T-cell (primary cell): Measurements from ENCODE around the gene NYNRIN. TPM values are rescaled to one million over a fixed set of nuclear protein-coding genes. Genes with fewer than 3 reads are reported as not detected.
"Not testable (repeated sequence)": the region's sequence is repeated elsewhere in the genome, so short reads cannot be mapped to it uniquely, and the experiment has no call there.

Experiments used
- ATAC-seq, 4 experiments: fragments of 200-7000 bp in 3 of 4; fragments of 150-1000 bp in 1 of 4; cut with Tn5 transposase; replicated peaks in 1 of 4; 1 replicate in 3 of 4; 2 replicates in 1 of 4; pipeline ENCODE4 v1.10.0; 2021; ENCODE audit warnings: moderate library complexity in 3 of 4, mild to moderate bottlenecking in 2 of 4, moderate number of reproducible peaks in 1 of 4
- CTCF ChIA-PET, 2 donors: fragments of 300-600 bp; sonication (Branson Sonifier 250); formaldehyde crosslinking; loops; one replicate each; lab custom pipeline; 2022; ENCODE audit warnings: antibody characterized with exemption in 2 of 2; lab: Charles Lee
- POLR2A ChIA-PET, 2 donors: fragments of 300-600 bp; sonication (Branson Sonifier 250); formaldehyde crosslinking; loops; one replicate each; lab custom pipeline; 2022; ENCODE audit warnings: antibody characterized with exemption in 2 of 2; lab: Charles Lee
- DNase-seq, 35 experiments: peaks; one replicate each; pipeline versions ENCODE4 v3.0.0 to v3.0.0-alpha.2; 2013 to 2023
- H3K27ac ChIP-seq: one replicate; pipeline ENCODE4 v1.5.1; 2013; ENCODE audit warnings: low read length
- H3K27me3 ChIP-seq, 2 experiments: replicated peaks in 1 of 2; 1 replicate in 1 of 2; 2 replicates in 1 of 2; pipeline versions ENCODE4 v1.6.1 to v1.7.0; 2013; ENCODE audit warnings: low read length in 1 of 2, mixed read lengths in 1 of 2; ENCODE audit not compliant: control insufficient read depth in 2 of 2, insufficient read depth in 2 of 2; ENCODE audit errors: extremely low read depth in 1 of 2
- H3K36me3 ChIP-seq, 2 donors: 1 replicate in 1 of 2; 2 replicates in 1 of 2; pipeline versions ENCODE4 v1.6.1 to v1.7.0; 2013; ENCODE audit warnings: low read length in 1 of 2; ENCODE audit not compliant: control insufficient read depth in 2 of 2, insufficient read depth in 1 of 2; ENCODE audit errors: extremely low read depth in 1 of 2
- H3K4me1 ChIP-seq, 2 experiments: 1 replicate in 1 of 2; 2 replicates in 1 of 2; pipeline versions ENCODE4 v1.6.1 to v1.7.0; 2013; ENCODE audit warnings: low read length in 2 of 2, mixed read lengths in 1 of 2; ENCODE audit not compliant: insufficient read depth in 2 of 2, control insufficient read depth in 1 of 2; ENCODE audit errors: extremely low read depth in 1 of 2
- H3K4me3 ChIP-seq, 2 donors: 1 replicate in 1 of 2; 2 replicates in 1 of 2; pipeline versions ENCODE4 v1.5.1 to v1.7.0; 2013; ENCODE audit warnings: mild to moderate bottlenecking in 2 of 2, low read length in 1 of 2, moderate library complexity in 1 of 2; ENCODE audit not compliant: control insufficient read depth in 1 of 2; ENCODE audit errors: extremely low read depth in 1 of 2
- H3K9me3 ChIP-seq: 2 replicates; pipeline ENCODE4 v1.7.0; 2013
- H3K27ac Mint-ChIP-seq, 2 donors: one replicate each; pipeline ENCODE4 v1.8.0; 2020 to 2021; ENCODE audit warnings: mild to moderate bottlenecking in 2 of 2, mixed read lengths in 2 of 2
- H3K27me3 Mint-ChIP-seq, 2 donors: one replicate each; pipeline ENCODE4 v1.8.0; 2021 to 2022; ENCODE audit warnings: mixed read lengths in 2 of 2
- H3K36me3 Mint-ChIP-seq: one replicate; pipeline ENCODE4 v1.8.0; 2021; ENCODE audit warnings: mixed read lengths
- H3K4me1 Mint-ChIP-seq, 3 donors: one replicate each; pipeline ENCODE4 v1.8.0; 2020 to 2022; ENCODE audit warnings: mixed read lengths in 3 of 3, mild to moderate bottlenecking in 1 of 3
- H3K4me3 Mint-ChIP-seq, 3 donors: one replicate each; pipeline ENCODE4 v1.8.0; 2020 to 2022; ENCODE audit warnings: mild to moderate bottlenecking in 3 of 3, mixed read lengths in 3 of 3, moderate library complexity in 3 of 3
- H3K9me3 Mint-ChIP-seq, 3 donors: one replicate each; pipeline ENCODE4 v1.8.0; 2020 to 2022; ENCODE audit warnings: mixed read lengths in 3 of 3
- WGBS: methylation state at CpG from one replicate; pipeline ENCODE4 v1.1.5; 2013; ENCODE audit warnings: missing lambda C conversion rate; ENCODE audit not compliant: insufficient coverage; 5-methylcytosine and 5-hydroxymethylcytosine counted together
- total RNA-seq, 35 experiments: library from RNA in 6 of 35; stranded (reverse) in 6 of 35; fragments of 120-200 nt in 1 of 35; gene quantifications; one replicate each; pipeline versions ENCODE4 v1.2.1 to v1.2.4 and lab custom pipeline; 2013 to 2026

NYNRIN gene
- total RNA-seq (under 1 TPM; 0.28 to 0.95 (median 0.61) TPM), total RNA-seq (lab: John Stamatoyannopoulos, UW) (0 to 1.3 (median 0.66) reads per million in 29 experiments)
- 0.18 TPM for total RNA-seq (2013)

GRCh38 chr14:24398653-24399446 lies at the start of gene NYNRIN:
Gene NYNRIN (plus strand): TSS chr14:24399003. CDS start chr14:24399247, 244 bp downstream.
- H3K27ac Mint-ChIP-seq = no peak within 1 kb of the TSS
- H3K4me3 Mint-ChIP-seq = peak within 1 kb of the TSS; percentile 58 to 79 (median 64)
- H3K27me3 ChIP-seq = peaks cover 0 to 22% of the 10 kb centered on the region in 2 experiments
- peaks cover 5 to 15% of the 10 kb centered on the region in 2 experiments for H3K4me1 ChIP-seq
- ATAC-seq = peak; percentile 84 to 92 (median 89)
- peaks cover 6 to 15% of the 10 kb centered on the region in 2 donors for H3K27me3 Mint-ChIP-seq
- CTCF ChIA-PET = interaction anchor here (0.6 to 1.2 kb wide), 6 partner anchors 32 to 243 kb away, joined by 3 to 8 read pairs (median 5); no protein-coding TSS in a partner anchor
- peak within 1 kb of the TSS; percentile 47 to 64 for H3K4me3 ChIP-seq
- no peaks in the 10 kb centered on the region for H3K9me3 ChIP-seq
- no peaks in the 10 kb centered on the region for H3K36me3 Mint-ChIP-seq
- peaks cover 6 to 10% (median 7%) of the 10 kb centered on the region in 3 donors for H3K4me1 Mint-ChIP-seq
- no peaks in the 10 kb centered on the region for H3K9me3 Mint-ChIP-seq
- no peaks in the 10 kb centered on the region for H3K36me3 ChIP-seq
- WGBS = 4% methylated on average over 39 of the region's 57 CpGs
- H3K27ac ChIP-seq = no peak within 1 kb of the TSS
- POLR2A ChIA-PET = interaction anchor here (0.5 to 0.7 kb wide), 2 partner anchors 204 to 227 kb away, joined by 4 to 6 read pairs; partner anchors contain the start of gene TM9SF1 (in 1 of the 2)
- peak in 30 of 35 experiments; percentile 4 to 45 (median 21) for DNase-seq

DNA sequence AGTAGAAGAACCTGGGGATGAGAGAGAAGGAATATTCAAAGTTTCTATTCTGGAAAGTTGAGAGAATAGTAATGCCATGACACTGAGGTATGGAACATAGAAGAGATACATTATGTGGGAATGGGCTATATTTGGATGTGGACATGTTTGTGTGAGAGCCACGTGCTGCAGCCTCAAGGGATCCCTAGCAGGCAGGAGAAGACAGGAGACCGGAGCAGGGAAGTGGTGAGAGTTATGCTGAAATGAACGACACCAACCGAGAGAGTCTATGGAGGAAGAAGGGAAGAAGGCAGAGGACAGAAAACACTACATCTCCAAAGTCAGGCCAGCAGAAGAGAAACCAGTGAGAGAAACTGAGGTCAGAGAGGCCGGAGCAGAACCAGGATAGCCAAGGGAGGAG lies 49.1 kb upstream of the NYNRIN start:
- H3K4me3 Mint-ChIP-seq = no peak overlapping the region
- peaks cover 54 to 73% of the 10 kb centered on the region in 2 donors for H3K27me3 Mint-ChIP-seq
- DNase-seq (no peak), ATAC-seq (no peak)
- Histone ChIP-seq H3K9me3 (no peaks in the 10 kb centered on the region), H3K36me3 (no peaks in the 10 kb centered on the region), H3K27me3 (peaks cover 0 to 42% of the 10 kb centered on the region in 2 experiments), H3K27ac (no peak overlapping the region), H3K4me3 (no peak overlapping the region), H3K4me1 (no peaks in the 10 kb centered on the region)
- no peaks in the 10 kb centered on the region for H3K9me3 Mint-ChIP-seq
- no peaks in the 10 kb centered on the region for H3K36me3 Mint-ChIP-seq
- WGBS = 41% methylated on average over 2 of the region's 5 CpGs
- H3K4me1 Mint-ChIP-seq = peaks cover 0 to 9% (median 0%) of the 10 kb centered on the region in 3 donors
- CTCF ChIA-PET = no interaction called here
- H3K27ac Mint-ChIP-seq = no peak overlapping the region
- POLR2A ChIA-PET = no interaction called here

GRCh38 chr14:24351517-24351916 lies 47.3 kb upstream of the NYNRIN start:
- 42% methylated on average over 3 of the region's 4 CpGs for WGBS
- Histone ChIP-seq H3K27ac (no peak overlapping the region), H3K9me3 (no peaks in the 10 kb centered on the region), H3K4me3 (no peak overlapping the region), H3K4me1 (no peaks in the 10 kb centered on the region), H3K27me3 (peaks cover 0 to 36% of the 10 kb centered on the region in 2 experiments), H3K36me3 (no peaks in the 10 kb centered on the region)
- Mint-ChIP-seq H3K4me1 (peaks cover 0 to 9% (median 0%) of the 10 kb centered on the region in 3 donors), H3K27ac (no peak overlapping the region), H3K36me3 (no peaks in the 10 kb centered on the region), H3K27me3 (peaks cover 49 to 63% of the 10 kb centered on the region in 2 donors), H3K4me3 (no peak overlapping the region), H3K9me3 (no peaks in the 10 kb centered on the region)
- POLR2A ChIA-PET = interaction anchor here in 1 of 2 donors (0.7 kb wide), 1 partner anchor 107 kb away, joined by 4 read pairs; no protein-coding TSS in a partner anchor
- ATAC-seq = no peak
- CTCF ChIA-PET = interaction anchor here in 1 of 2 donors (0.6 kb wide), 1 partner anchor 47 kb away, joined by 6 read pairs; the partner anchor contains the start of gene NYNRIN
- DNase-seq = no peak

DNA sequence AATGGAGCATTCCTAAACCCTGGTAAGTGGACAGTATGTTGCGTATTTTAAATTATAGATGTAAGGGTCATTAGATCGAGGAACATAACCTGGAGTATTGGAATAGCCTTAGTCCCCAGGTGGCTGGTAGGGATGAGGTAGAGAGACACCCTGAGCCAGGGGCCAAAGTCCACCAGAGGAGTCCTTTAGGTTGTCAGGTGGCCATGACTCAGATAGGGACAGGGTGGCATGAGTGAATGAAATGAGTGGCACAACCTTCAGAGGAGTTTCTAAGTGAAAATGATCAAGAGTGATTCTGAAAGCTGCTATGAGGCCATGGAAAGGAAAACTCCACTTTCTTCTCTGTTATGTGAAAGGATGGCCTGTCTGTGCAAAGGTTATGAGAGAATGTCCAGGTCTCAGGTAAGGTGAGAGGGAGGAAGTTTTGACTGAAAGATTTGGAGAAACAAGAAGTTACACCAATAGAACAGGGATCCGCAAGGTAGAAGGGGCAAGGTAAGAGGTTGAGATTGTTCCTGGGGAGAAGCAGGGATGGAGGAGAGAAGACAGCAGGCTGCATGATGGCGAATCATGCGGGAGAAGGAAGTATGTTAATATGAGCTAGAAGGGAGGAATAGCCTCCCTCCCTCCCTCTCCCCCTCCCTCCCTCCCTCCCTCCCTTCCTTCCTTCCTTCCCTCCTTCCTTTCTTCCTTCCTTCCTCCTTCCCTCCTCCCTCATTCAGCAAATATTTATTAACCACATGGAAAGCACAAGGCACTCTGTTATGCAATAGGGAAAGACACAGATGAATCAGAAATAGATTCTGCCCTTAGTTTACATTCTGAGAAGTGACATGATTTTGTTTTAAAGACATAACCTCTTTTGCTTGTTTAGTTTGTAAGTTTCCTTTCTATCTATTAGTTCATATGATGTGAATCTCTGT lies 45.0 kb upstream of the NYNRIN start:
- Mint-ChIP-seq H3K9me3 (no peaks in the 10 kb centered on the region), H3K36me3 (no peaks in the 10 kb centered on the region), H3K27me3 (peaks cover 44 to 51% of the 10 kb centered on the region in 2 donors), H3K4me1 (peaks cover 0 to 9% (median 0%) of the 10 kb centered on the region in 3 donors), H3K4me3 (no peak overlapping the region), H3K27ac (no peak overlapping the region)
- Histone ChIP-seq H3K4me3 (no peak overlapping the region), H3K36me3 (no peaks in the 10 kb centered on the region), H3K27ac (no peak overlapping the region), H3K27me3 (peaks cover 0 to 27% of the 10 kb centered on the region in 2 experiments), H3K9me3 (no peaks in the 10 kb centered on the region), H3K4me1 (no peaks in the 10 kb centered on the region)
- 33% methylated on average over 3 of the region's 5 CpGs for WGBS
- POLR2A ChIA-PET = no interaction called here
- no peak for ATAC-seq
- CTCF ChIA-PET = interaction anchor here in 1 of 2 donors (0.6 kb wide), 1 partner anchor 252 kb away, joined by 4 read pairs; no protein-coding TSS in a partner anchor
- DNase-seq = no peak

- peaks cover 41 to 46% of the 10 kb centered on the region in 2 donors for H3K27me3 Mint-ChIP-seq
- CTCF ChIA-PET = interaction anchor here in 1 of 2 donors (0.6 kb wide), 1 partner anchor 252 kb away, joined by 4 read pairs; no protein-coding TSS in a partner anchor
Observed at GRCh38 chr14:24354482-24354825, 44.3 kb upstream of the NYNRIN start.

More at GRCh38 chr14:24354482-24354825, 44.3 kb upstream of the NYNRIN start:
- not testable (repeated sequence) for DNase-seq, ATAC-seq, H3K9me3 ChIP-seq, H3K4me3 ChIP-seq, H3K27ac ChIP-seq, H3K36me3 ChIP-seq, H3K9me3 Mint-ChIP-seq, H3K27ac Mint-ChIP-seq, H3K36me3 Mint-ChIP-seq, H3K4me3 Mint-ChIP-seq, H3K4me1 Mint-ChIP-seq, H3K4me1 ChIP-seq
- POLR2A ChIA-PET = interaction anchor here in 1 of 2 donors (0.6 kb wide), 1 partner anchor 69 kb away, joined by 6 read pairs; no protein-coding TSS in a partner anchor
- H3K27me3 ChIP-seq = peaks cover 0 to 24% of the 10 kb centered on the region in 2 experiments
- WGBS = 50% methylated on average over 1 of the region's 3 CpGs
